Measurements from ENCODE around the gene LINC00237. TPM values are rescaled to one million over a fixed set of nuclear protein-coding genes. Genes with fewer than 3 reads are reported as not detected.

Gene LINC00237
- total RNA-seq, 4 donors from 2014 or later = not detected

DNA sequence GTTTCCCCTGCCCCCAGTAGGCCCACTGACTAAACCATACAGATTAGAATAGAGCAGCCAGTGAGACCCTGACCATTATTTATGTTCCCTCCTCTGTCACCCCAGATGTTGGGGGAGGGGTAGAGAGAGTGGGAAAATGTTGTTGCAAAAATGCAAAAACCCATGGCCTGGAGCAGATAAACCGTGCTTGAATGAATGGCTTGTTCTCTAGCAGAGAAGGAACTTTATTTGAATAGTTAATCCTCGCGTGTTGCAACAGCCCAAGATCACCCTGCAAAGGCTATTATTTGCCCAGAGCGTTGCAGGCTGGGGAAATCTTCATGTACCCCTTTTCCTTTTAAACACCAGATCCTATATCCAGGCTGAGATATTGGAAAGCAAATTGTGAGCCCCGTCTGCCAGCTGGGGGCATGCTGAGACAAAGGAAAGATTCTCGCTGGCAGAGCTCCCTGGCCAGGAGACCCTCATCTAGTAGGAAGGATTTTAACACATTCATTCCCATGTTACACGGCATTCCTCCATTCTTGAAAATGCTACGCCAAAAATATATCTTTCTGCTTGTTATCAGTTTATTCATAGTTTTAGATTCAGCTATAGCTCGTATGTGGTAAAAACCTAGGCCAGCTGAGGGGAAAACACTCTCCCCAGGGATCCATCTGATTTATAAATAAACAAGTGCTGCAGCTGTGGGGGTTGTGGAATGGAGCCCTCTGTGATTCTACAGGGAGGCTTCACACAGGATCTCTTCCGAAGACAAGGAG lies 53.0 kb downstream of the LINC00237 start:
- TF ChIP-seq, protein P1, sequence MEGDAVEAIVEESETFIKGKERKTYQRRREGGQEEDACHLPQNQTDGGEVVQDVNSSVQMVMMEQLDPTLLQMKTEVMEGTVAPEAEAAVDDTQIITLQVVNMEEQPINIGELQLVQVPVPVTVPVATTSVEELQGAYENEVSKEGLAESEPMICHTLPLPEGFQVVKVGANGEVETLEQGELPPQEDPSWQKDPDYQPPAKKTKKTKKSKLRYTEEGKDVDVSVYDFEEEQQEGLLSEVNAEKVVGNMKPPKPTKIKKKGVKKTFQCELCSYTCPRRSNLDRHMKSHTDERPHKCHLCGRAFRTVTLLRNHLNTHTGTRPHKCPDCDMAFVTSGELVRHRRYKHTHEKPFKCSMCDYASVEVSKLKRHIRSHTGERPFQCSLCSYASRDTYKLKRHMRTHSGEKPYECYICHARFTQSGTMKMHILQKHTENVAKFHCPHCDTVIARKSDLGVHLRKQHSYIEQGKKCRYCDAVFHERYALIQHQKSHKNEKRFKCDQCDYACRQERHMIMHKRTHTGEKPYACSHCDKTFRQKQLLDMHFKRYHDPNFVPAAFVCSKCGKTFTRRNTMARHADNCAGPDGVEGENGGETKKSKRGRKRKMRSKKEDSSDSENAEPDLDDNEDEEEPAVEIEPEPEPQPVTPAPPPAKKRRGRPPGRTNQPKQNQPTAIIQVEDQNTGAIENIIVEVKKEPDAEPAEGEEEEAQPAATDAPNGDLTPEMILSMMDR (IDR thresholded peaks at IDR 0.05; ENCODE audit: low read depth) = no peak

GRCh38 chr20:21052686-21053001 lies 53.5 kb downstream of the LINC00237 start:
- TF ChIP-seq, protein P1 (IDR thresholded peaks at IDR 0.05; ENCODE audit: low read depth) = no peak

GRCh38 chr20:21052241-21052640 lies 53.9 kb downstream of the LINC00237 start:
- TF ChIP-seq, protein P1 (IDR thresholded peaks at IDR 0.05; ENCODE audit: low read depth) = no peak

- TF ChIP-seq, protein P1 (IDR thresholded peaks at IDR 0.05; ENCODE audit: low read depth) = no peak
Observed at GRCh38 chr20:21050710-21051109, 55.4 kb downstream of the LINC00237 start.

GRCh38 chr20:21049305-21049828 lies 56.8 kb downstream of the LINC00237 start:
- TF ChIP-seq, protein P1 (IDR thresholded peaks at IDR 0.05; ENCODE audit: low read depth) = no peak

DNA sequence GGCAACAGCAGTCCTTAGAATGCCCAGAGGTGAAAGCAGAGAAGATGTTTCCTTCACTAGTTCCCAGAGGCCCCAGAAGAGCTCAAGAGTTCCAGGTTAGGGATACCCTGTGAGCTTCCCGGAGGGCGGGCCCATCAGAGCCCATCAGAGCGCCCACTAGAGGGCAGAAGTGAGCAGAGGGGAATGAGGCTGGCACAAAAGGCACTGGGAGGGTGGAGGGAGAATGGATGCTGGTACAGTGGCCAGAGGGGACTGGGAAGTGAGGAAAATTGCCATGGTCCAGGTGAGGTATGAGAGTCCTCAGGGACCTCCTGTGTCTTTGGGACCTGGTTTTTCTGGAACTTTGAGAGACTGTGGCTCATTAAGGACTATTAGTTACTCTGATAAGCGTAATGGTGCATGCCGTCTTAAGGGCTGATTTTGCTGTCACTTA lies 57.3 kb downstream of the LINC00237 start:
- TF ChIP-seq, protein P1 (IDR thresholded peaks at IDR 0.05; ENCODE audit: low read depth) = no peak

DNA sequence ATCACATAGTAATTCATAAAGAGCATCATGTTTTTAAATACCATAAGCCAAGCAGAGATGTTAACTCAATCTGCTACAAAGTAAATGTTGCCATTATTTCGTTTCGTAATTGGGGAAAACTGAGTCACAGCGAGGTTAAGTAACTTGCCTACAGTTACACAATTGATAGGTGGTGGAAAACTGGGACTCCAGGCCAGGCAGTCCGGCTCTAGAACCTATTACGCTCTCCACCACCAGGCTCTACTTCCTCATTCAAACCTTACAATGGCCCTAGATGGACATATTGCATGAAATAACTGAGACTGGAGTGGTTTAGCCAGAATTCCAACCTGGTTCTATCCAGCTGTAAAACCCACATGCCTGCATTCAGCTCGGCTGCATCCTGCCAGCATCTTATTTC lies 58.2 kb downstream of the LINC00237 start:
- TF ChIP-seq, protein P1 (IDR thresholded peaks at IDR 0.05; ENCODE audit: low read depth) = no peak
